Muscle of leg (tissue), 16 donors: ENCODE data around the gene SAT2. TPM values are rescaled to one million over a fixed set of nuclear protein-coding genes. Genes with fewer than 3 reads are reported as not detected.

Source experiments
- DNase-seq: peaks from one replicate; pipeline ENCODE4 v3.0.0; 2013
- H3K27ac ChIP-seq: one replicate; pipeline ENCODE4 v1.5.1; 2013; ENCODE audit warnings: mild to moderate bottlenecking, low read length, control low read depth
- H3K27me3 ChIP-seq: one replicate; pipeline ENCODE4 v1.6.1; 2013; ENCODE audit warnings: low read length; ENCODE audit not compliant: control insufficient read depth, insufficient read depth
- H3K36me3 ChIP-seq: one replicate; pipeline ENCODE4 v1.6.1; 2013; ENCODE audit warnings: low read length; ENCODE audit not compliant: control insufficient read depth, insufficient read depth
- H3K4me1 ChIP-seq: one replicate; pipeline ENCODE4 v1.6.1; 2013; ENCODE audit warnings: low read length; ENCODE audit not compliant: control insufficient read depth, insufficient read depth
- H3K4me3 ChIP-seq: one replicate; pipeline ENCODE4 v1.5.1; 2013; ENCODE audit warnings: low read length, control low read depth
- H3K9me3 ChIP-seq: replicated peaks from 2 replicates; pipeline ENCODE4 v1.6.1; 2013; ENCODE audit warnings: low read depth, low read length; ENCODE audit not compliant: control insufficient read depth
- WGBS: methylation state at CpG from one replicate; pipeline ENCODE4 v1.1.5; 2013; ENCODE audit warnings: missing lambda C conversion rate; ENCODE audit not compliant: insufficient coverage; 5-methylcytosine and 5-hydroxymethylcytosine counted together
- long read RNA-seq, 11 donors: transcript quantifications; one replicate each; lab custom pipeline, GENCODE V29; 2026
- polyA plus RNA-seq, 8 donors: library from polyadenylated mRNA; unstranded; fragments of 120-200 nt; gene quantifications; one replicate each; pipeline versions ENCODE4 v1.2.1 to v1.2.3, GENCODE V29; 2013; ENCODE audit warnings: inconsistent platforms in 1 of 8, low replicate concordance in 1 of 8; ENCODE audit not compliant: insufficient read length in 8 of 8, insufficient read depth in 1 of 8
- total RNA-seq: library from RNA; stranded (reverse); fragments of 120-200 nt; gene quantifications from one replicate; pipeline ENCODE4 v1.2.4, GENCODE V29; 2013

Gene SAT2
- total RNA-seq (72.1 TPM), polyA plus RNA-seq (10 to 100 TPM; 61.5 to 82.1 (median 69.9) TPM)
- long read RNA-seq, donor 1, transcript SAT2-202 (6 exons, 974 nt) = major isoform, 5 of 15 reads
- long read RNA-seq, donor 1, partial matches to known transcripts = 0 of 15 reads
- long read RNA-seq, donor 1, other reads (novel, unspliced or antisense) = 0 of 15 reads
- long read RNA-seq, donor 2, partial matches to known transcripts = 0 of 5 reads
- long read RNA-seq, donor 2, other reads (novel, unspliced or antisense) = 0 of 5 reads
- long read RNA-seq, donor 3, transcript SAT2-201 (6 exons, 946 nt) = minor isoform, 6 of 39 reads
- long read RNA-seq, donor 3, transcript SAT2-202 (6 exons, 974 nt) = major isoform, 17 of 39 reads
- long read RNA-seq, donor 3, transcript SAT2-213 (5 exons, 582 nt) = minor isoform, 9 of 39 reads
- long read RNA-seq, donor 3, partial matches to known transcripts = 0 of 39 reads
- long read RNA-seq, donor 3, other reads (novel, unspliced or antisense) = 0 of 39 reads
- long read RNA-seq, donor 4, partial matches to known transcripts = 0 of 17 reads
- long read RNA-seq, donor 4, other reads (novel, unspliced or antisense) = 0 of 17 reads
- long read RNA-seq, donor 5, transcript SAT2-201 (6 exons, 946 nt) = minor isoform, 13 of 77 reads
- long read RNA-seq, donor 5, transcript SAT2-202 (6 exons, 974 nt) = major isoform, 35 of 77 reads
- long read RNA-seq, donor 5, transcript SAT2-213 (5 exons, 582 nt) = minor isoform, 8 of 77 reads
- long read RNA-seq, donor 5, transcript SAT2-214 (1 exons, 1,563 nt) = minor isoform, 10 of 77 reads
- long read RNA-seq, donor 5, partial matches to known transcripts = 0 of 77 reads
- long read RNA-seq, donor 5, other reads (novel, unspliced or antisense) = 0 of 77 reads
- long read RNA-seq, donor 6, transcript SAT2-213 (5 exons, 582 nt) = minor isoform, 19 of 75 reads
- long read RNA-seq, donor 6, transcript SAT2-214 (1 exons, 1,563 nt) = minor isoform, 10 of 75 reads
- long read RNA-seq, donor 6, transcript SAT2-202 (6 exons, 974 nt) = major isoform, 22 of 75 reads
- long read RNA-seq, donor 6, transcript SAT2-201 (6 exons, 946 nt) = minor isoform, 14 of 75 reads
- long read RNA-seq, donor 6, partial matches to known transcripts = 0 of 75 reads
- long read RNA-seq, donor 6, other reads (novel, unspliced or antisense) = 0 of 75 reads
- long read RNA-seq, donor 7, transcript SAT2-201 (6 exons, 946 nt) = minor isoform, 6 of 41 reads
- long read RNA-seq, donor 7, transcript SAT2-202 (6 exons, 974 nt) = minor isoform, 5 of 41 reads
- long read RNA-seq, donor 7, transcript SAT2-213 (5 exons, 582 nt) = major isoform, 14 of 41 reads
- long read RNA-seq, donor 7, transcript SAT2-208 (5 exons, 640 nt) = minor isoform, 8 of 41 reads
- long read RNA-seq, donor 7, partial matches to known transcripts = 0 of 41 reads
- long read RNA-seq, donor 7, other reads (novel, unspliced or antisense) = 0 of 41 reads
- long read RNA-seq, donor 8, transcript SAT2-214 (1 exons, 1,563 nt) = minor isoform, 11 of 39 reads
- long read RNA-seq, donor 8, transcript SAT2-201 (6 exons, 946 nt) = minor isoform, 8 of 39 reads
- long read RNA-seq, donor 8, transcript SAT2-202 (6 exons, 974 nt) = major isoform, 13 of 39 reads
- long read RNA-seq, donor 8, partial matches to known transcripts = 0 of 39 reads
- long read RNA-seq, donor 8, other reads (novel, unspliced or antisense) = 0 of 39 reads
- long read RNA-seq, donor 9, transcript SAT2-214 (1 exons, 1,563 nt) = minor isoform, 11 of 42 reads
- long read RNA-seq, donor 9, transcript SAT2-202 (6 exons, 974 nt) = major isoform, 19 of 42 reads
- long read RNA-seq, donor 9, partial matches to known transcripts = 0 of 42 reads
- long read RNA-seq, donor 9, other reads (novel, unspliced or antisense) = 0 of 42 reads
- long read RNA-seq, donor 10, transcript SAT2-208 (5 exons, 640 nt) = minor isoform, 10 of 67 reads
- long read RNA-seq, donor 10, transcript SAT2-213 (5 exons, 582 nt) = major isoform, 21 of 67 reads
- long read RNA-seq, donor 10, transcript SAT2-201 (6 exons, 946 nt) = minor isoform, 7 of 67 reads
- long read RNA-seq, donor 10, transcript SAT2-214 (1 exons, 1,563 nt) = minor isoform, 17 of 67 reads
- long read RNA-seq, donor 10, partial matches to known transcripts = 0 of 67 reads
- long read RNA-seq, donor 10, other reads (novel, unspliced or antisense) = 0 of 67 reads
- long read RNA-seq, donor 11, transcript SAT2-202 (6 exons, 974 nt) = major isoform, 17 of 43 reads
- long read RNA-seq, donor 11, transcript SAT2-201 (6 exons, 946 nt) = minor isoform, 5 of 43 reads
- long read RNA-seq, donor 11, transcript SAT2-213 (5 exons, 582 nt) = minor isoform, 8 of 43 reads
- long read RNA-seq, donor 11, partial matches to known transcripts = 0 of 43 reads
- long read RNA-seq, donor 11, other reads (novel, unspliced or antisense) = 0 of 43 reads

- peak; percentile 98 for DNase-seq
- Histone ChIP-seq H3K4me1 (peaks cover 14% of the 10 kb centered on the region), H3K27ac (peak within 1 kb of the TSS; percentile 98), H3K36me3 (peaks cover 6% of the 10 kb centered on the region), H3K4me3 (peak within 1 kb of the TSS; percentile 87), H3K27me3 (no peaks in the 10 kb centered on the region), H3K9me3 (no peaks in the 10 kb centered on the region)
- WGBS = 0% methylated on average over 26 of the region's 54 CpGs
Observed at GRCh38 chr17:7627250-7628121, at the start of gene SAT2. SAT2 (minus strand) TSS chr17:7627821; CDS start chr17:7627635, 186 bp downstream.

GRCh38 chr17:7676533-7676932 is 48.9 kb upstream of the SAT2 start:
- peaks cover 9% of the 10 kb centered on the region for H3K9me3 ChIP-seq
- H3K36me3 ChIP-seq = peaks cover 44% of the 10 kb centered on the region
- no peak for DNase-seq
- H3K27me3 ChIP-seq = no peaks in the 10 kb centered on the region
- H3K4me1 ChIP-seq = no peaks in the 10 kb centered on the region
- H3K27ac ChIP-seq = no peak overlapping the region
- H3K4me3 ChIP-seq = no peak overlapping the region
- WGBS = 75% methylated on average over 4 of the region's 5 CpGs

GRCh38 chr17:7674934-7675333 is 47.3 kb upstream of the SAT2 start:
- Histone ChIP-seq H3K4me1 (no peaks in the 10 kb centered on the region), H3K36me3 (peaks cover 57% of the 10 kb centered on the region), H3K27ac (no peak overlapping the region), H3K27me3 (no peaks in the 10 kb centered on the region), H3K9me3 (peaks cover 9% of the 10 kb centered on the region), H3K4me3 (no peak overlapping the region)
- WGBS = 96% methylated on average over 12 of the region's 14 CpGs
- no peak for DNase-seq

- Histone ChIP-seq H3K4me3 (no peak overlapping the region), H3K27me3 (no peaks in the 10 kb centered on the region), H3K36me3 (peaks cover 74% of the 10 kb centered on the region), H3K9me3 (peaks cover 9% of the 10 kb centered on the region), H3K27ac (no peak overlapping the region), H3K4me1 (no peaks in the 10 kb centered on the region)
- 91% methylated on average over 1 of the region's 2 CpGs for WGBS
- DNase-seq = no peak
Observed at GRCh38 chr17:7673239-7673638, 45.6 kb upstream of the SAT2 start.

- Histone ChIP-seq H3K27me3 (no peaks in the 10 kb centered on the region), H3K9me3 (peaks cover 4% of the 10 kb centered on the region), H3K36me3 (peaks cover 62% of the 10 kb centered on the region), H3K4me3 (no peak overlapping the region), H3K27ac (no peak overlapping the region), H3K4me1 (no peaks in the 10 kb centered on the region)
- 43% methylated on average over 1 of the region's 7 CpGs for WGBS
- no peak for DNase-seq
Observed at GRCh38 chr17:7668482-7668881, 40.9 kb upstream of the SAT2 start.

DNA sequence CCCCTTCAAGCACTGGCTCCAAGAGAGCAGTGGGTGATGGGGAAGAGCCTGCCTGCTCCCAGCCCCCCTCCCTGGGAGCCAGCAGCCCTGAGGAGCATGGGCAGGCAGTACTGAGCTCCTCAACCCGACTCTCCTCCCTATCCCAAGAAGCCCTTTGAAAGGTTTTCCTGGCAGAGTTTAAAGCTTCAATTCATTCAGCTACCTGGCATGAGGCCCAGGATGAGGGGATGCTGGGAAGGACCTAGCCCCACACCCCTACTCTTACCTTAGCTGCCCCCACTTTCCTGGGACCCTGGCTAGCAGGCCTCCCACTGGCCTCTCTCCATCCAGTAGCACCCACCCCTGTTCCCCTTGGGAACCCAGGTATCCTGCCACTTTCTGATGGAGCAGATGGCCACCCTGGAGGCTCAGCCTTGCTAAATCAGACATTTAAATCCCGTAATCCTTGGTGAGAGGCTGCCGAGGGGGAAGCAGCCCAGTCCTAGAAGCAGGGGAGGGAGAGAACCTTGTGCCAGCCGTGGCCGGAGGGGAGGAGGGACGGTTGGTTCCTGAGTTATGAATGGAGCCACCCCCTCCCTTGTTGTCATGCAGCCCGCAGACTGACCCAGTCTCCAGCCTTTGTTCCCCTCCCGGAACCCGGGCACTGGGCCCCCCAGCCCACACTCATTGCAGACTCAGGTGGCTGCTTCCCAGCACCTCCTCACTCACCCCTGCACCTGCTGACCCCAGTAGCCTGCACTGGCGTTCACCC is 40.2 kb upstream of the SAT2 start:
- H3K27me3 ChIP-seq = no peaks in the 10 kb centered on the region
- H3K4me3 ChIP-seq = no peak overlapping the region
- H3K9me3 ChIP-seq = no peaks in the 10 kb centered on the region
- 27% methylated on average over 3 of the region's 10 CpGs for WGBS
- no peak overlapping the region for H3K27ac ChIP-seq
- no peak for DNase-seq
- no peaks in the 10 kb centered on the region for H3K4me1 ChIP-seq
- H3K36me3 ChIP-seq = peaks cover 56% of the 10 kb centered on the region

DNA sequence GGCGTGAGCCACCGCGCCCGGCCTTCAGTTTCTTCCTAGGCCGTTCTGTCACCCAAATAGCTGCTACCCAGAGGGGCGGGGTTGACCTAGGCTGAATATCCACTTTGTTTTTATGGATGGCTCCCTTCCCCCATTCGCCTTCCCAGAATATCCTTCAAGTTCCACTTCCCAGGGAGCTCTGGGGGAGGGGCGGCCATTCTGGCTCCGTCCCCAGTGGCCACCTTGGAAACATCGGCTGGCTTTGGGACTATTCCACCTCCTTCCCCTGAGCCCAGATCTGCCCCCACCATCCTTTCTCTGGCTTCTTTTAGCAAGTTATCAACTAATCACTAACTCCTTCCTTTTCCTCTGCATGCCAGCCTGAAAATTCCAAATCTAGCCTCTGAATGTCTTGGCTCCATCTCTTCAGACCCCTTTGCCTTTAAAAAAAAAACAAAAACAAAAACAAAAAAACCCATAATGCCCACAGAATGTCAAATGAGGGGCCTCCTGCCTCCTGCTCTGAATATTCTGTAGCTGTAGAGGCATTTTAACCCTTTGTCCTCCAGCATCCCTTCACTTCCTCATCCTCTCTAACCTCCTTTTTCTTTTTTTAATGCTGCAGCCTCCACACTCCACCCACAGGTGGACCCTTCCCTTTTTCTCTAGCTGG is 29.5 kb upstream of the SAT2 start:
- Histone ChIP-seq H3K4me1 (peaks cover 13% of the 10 kb centered on the region), H3K4me3 (no peak overlapping the region), H3K36me3 (peaks cover 14% of the 10 kb centered on the region), H3K27me3 (peaks cover 8% of the 10 kb centered on the region), H3K27ac (peak overlapping the region; percentile 6), H3K9me3 (no peaks in the 10 kb centered on the region)
- 22% methylated on average over 10 of the region's 10 CpGs for WGBS
- DNase-seq = peak; percentile 61
